Cerebellar nuclear complex (tissue), 1 donor: Measurements from ENCODE around the gene ATP2A3.
"Not testable (repeated sequence)": the region's sequence is repeated elsewhere in the genome, so short reads cannot be mapped to it uniquely, and the experiment has no call there.

Experiments
- DNase-seq, 2 experiments: peaks; one replicate each; lab custom pipeline; 2025; lab: John Stamatoyannopoulos, UW

The ATP2A3 gene

GRCh38 chr17:3954976-3955672 lies 9.1 kb downstream of the ATP2A3 start:
- DNase-seq: no peak

GRCh38 chr17:3954086-3954485 lies 10.2 kb downstream of the ATP2A3 start:
- DNase-seq: no peak

- no peak for DNase-seq
These were observed 10.7 kb downstream of the ATP2A3 start for GRCh38 chr17:3953542-3953941.

- no peak for DNase-seq
These were observed 12.1 kb downstream of the ATP2A3 start for GRCh38 chr17:3952186-3952585.

- DNase-seq: no peak
These were observed 12.8 kb downstream of the ATP2A3 start for GRCh38 chr17:3951420-3951819.

GRCh38 chr17:3951003-3951402 lies 13.2 kb downstream of the ATP2A3 start:
- DNase-seq: no peak

GRCh38 chr17:3950584-3950983 lies 13.7 kb downstream of the ATP2A3 start:
- no peak for DNase-seq

GRCh38 chr17:3949418-3949817 lies 14.8 kb downstream of the ATP2A3 start:
- no peak for DNase-seq

- DNase-seq: not testable (repeated sequence)
These were observed 15.7 kb downstream of the ATP2A3 start for GRCh38 chr17:3948551-3948950.

- no peak for DNase-seq
These were observed 16.9 kb downstream of the ATP2A3 start for GRCh38 chr17:3947318-3947810.

- DNase-seq: no peak
These were observed 17.5 kb downstream of the ATP2A3 start for GRCh38 chr17:3946711-3947235.

- no peak for DNase-seq
These were observed 19.5 kb downstream of the ATP2A3 start for GRCh38 chr17:3944485-3945388.

- DNase-seq: no peak
These were observed 20.9 kb downstream of the ATP2A3 start for GRCh38 chr17:3943240-3943891.

GRCh38 chr17:3940965-3941698 lies 23.1 kb downstream of the ATP2A3 start:
- no peak for DNase-seq

GRCh38 chr17:3937359-3937758 lies 26.9 kb downstream of the ATP2A3 start:
- DNase-seq: no peak

GRCh38 chr17:3935825-3936355 lies 28.3 kb downstream of the ATP2A3 start:
- no peak for DNase-seq

- DNase-seq: no peak
These were observed 29.1 kb downstream of the ATP2A3 start for GRCh38 chr17:3935140-3935542.

GRCh38 chr17:3929764-3930163 lies 34.5 kb downstream of the ATP2A3 start:
- DNase-seq: no peak

- DNase-seq: no peak
These were observed 35.1 kb downstream of the ATP2A3 start for GRCh38 chr17:3929181-3929580.

- no peak for DNase-seq
These were observed 35.8 kb downstream of the ATP2A3 start for GRCh38 chr17:3928406-3928805.

GRCh38 chr17:3927628-3928340 lies 36.5 kb downstream of the ATP2A3 start:
- no peak for DNase-seq
